Fibroblast of pulmonary artery (primary cell): ENCODE data around the gene DSE.

Source experiments
- DNase-seq: peaks from one replicate; pipeline ENCODE4 v3.0.0-alpha.2; 2010; ENCODE audit warnings: low read depth
- H3K4me3 ChIP-seq: replicated peaks from 2 replicates; pipeline ENCODE4 v1.5.1; 2011; ENCODE audit warnings: low read depth, mild to moderate bottlenecking, control low read depth, low read length, moderate library complexity
- CTCF ChIP-seq: IDR thresholded peaks from 2 replicates; pipeline ENCODE4 v1.5.1; 2011; ENCODE audit warnings: mild to moderate bottlenecking, control low read depth, low read length, inconsistent platforms; ENCODE audit errors: missing control alignments

DSE gene

GRCh38 chr6:116433206-116433712 is 62.5 kb downstream of the DSE start:
- no peak overlapping the region for H3K4me3 ChIP-seq
- DNase-seq = no peak
- TF ChIP-seq CTCF = no peak

GRCh38 chr6:116434056-116434725 is 63.4 kb downstream of the DSE start:
- TF ChIP-seq CTCF = no peak
- no peak overlapping the region for H3K4me3 ChIP-seq
- no peak for DNase-seq

- TF ChIP-seq CTCF = no peak
- no peak for DNase-seq
- no peak overlapping the region for H3K4me3 ChIP-seq
These were observed 65.8 kb downstream of the DSE start for GRCh38 chr6:116436586-116436985.

- DNase-seq = no peak
- TF ChIP-seq CTCF = no peak
- H3K4me3 ChIP-seq = no peak overlapping the region
These were observed 66.9 kb downstream of the DSE start for GRCh38 chr6:116437656-116438055.

- no peak overlapping the region for H3K4me3 ChIP-seq
- DNase-seq = no peak
- no peak for TF ChIP-seq CTCF
These were observed 68.1 kb downstream of the DSE start for GRCh38 chr6:116438590-116439448.

- H3K4me3 ChIP-seq = no peak overlapping the region
- TF ChIP-seq CTCF = no peak
- DNase-seq = peak; percentile 34
These were observed 68.8 kb downstream of the DSE start for GRCh38 chr6:116439522-116440051.
